Activated CD8-positive, alpha-beta T cell treated with anti-CD3 and anti-CD28 coated beads for 36 hours (primary cell): ENCODE measurements around the gene CYP2S1. TPM values are rescaled to one million over a fixed set of nuclear protein-coding genes. Genes with fewer than 3 reads are reported as not detected.
A peak's percentile ranks its signal among the peaks of the same experiment; 100 is the strongest.
"Not testable (repeated sequence)": the region's sequence is repeated elsewhere in the genome, so short reads cannot be mapped to it uniquely, and the experiment has no call there.

ENCODE experiments used
- ATAC-seq: fragments of 200-7000 bp; cut with Tn5 transposase; one replicate; pipeline ENCODE4 v1.10.0; 2021; ENCODE audit warnings: mild to moderate bottlenecking, moderate library complexity
- CTCF ChIA-PET: fragments of 350-600 bp; sonication (Branson Sonifier 250); formaldehyde crosslinking; loops from one replicate; lab custom pipeline; 2021; ENCODE audit warnings: antibody characterized with exemption; lab: Charles Lee
- POLR2A ChIA-PET: fragments of 350-600 bp; sonication (Branson Sonifier 250); formaldehyde crosslinking; loops from one replicate; lab custom pipeline; 2021; ENCODE audit warnings: antibody characterized with exemption; lab: Charles Lee
- DNase-seq: peaks from one replicate; pipeline ENCODE4 v3.0.0-alpha.2; 2020
- H3K27ac Mint-ChIP-seq: one replicate; pipeline ENCODE4 v1.8.0; 2021; ENCODE audit warnings: mild to moderate bottlenecking, mixed read lengths
- H3K27me3 Mint-ChIP-seq: one replicate; pipeline ENCODE4 v1.8.0; 2021; ENCODE audit warnings: mixed read lengths
- H3K36me3 Mint-ChIP-seq: one replicate; pipeline ENCODE4 v1.8.0; 2021; ENCODE audit warnings: low read depth, mixed read lengths
- H3K4me1 Mint-ChIP-seq: one replicate; pipeline ENCODE4 v1.8.0; 2021; ENCODE audit warnings: low read depth, mixed read lengths
- H3K4me3 Mint-ChIP-seq: one replicate; pipeline ENCODE4 v1.8.0; 2021; ENCODE audit warnings: mild to moderate bottlenecking, moderate library complexity, mixed read lengths
- H3K9me3 Mint-ChIP-seq: one replicate; pipeline ENCODE4 v1.8.0; 2021; ENCODE audit warnings: mixed read lengths
- CTCF ChIP-seq: fragments of 200-600 bp; IDR thresholded peaks from one replicate; pipeline ENCODE4 v1.8.0; 2022; ENCODE audit warnings: antibody characterized with exemption, mild to moderate bottlenecking
- intact Hi-C: fragments of 100-400 bp; cut with micrococcal nuclease; formaldehyde crosslinking; loops from one replicate; pipeline ENCODE4 v1.10.0; 2022
- total RNA-seq, 2 experiments: library from RNA; stranded (reverse); gene quantifications; one replicate each; pipeline ENCODE4 v1.2.3, GENCODE V29; 2021

CYP2S1 gene
- total RNA-seq, 2 experiments from 2014 or later, result not detected

- ATAC-seq, result no peak
- H3K27me3 Mint-ChIP-seq, result peaks cover 39% of the 10 kb centered on the region
- no peaks in the 10 kb centered on the region for H3K36me3 Mint-ChIP-seq
- no peak overlapping the region for H3K4me3 Mint-ChIP-seq
- TF ChIP-seq CTCF, result no peak
- intact Hi-C loops, result no loop called here
- no peak for DNase-seq
- POLR2A ChIA-PET, result interaction anchor here (0.8 kb wide), 1 partner anchor 71 kb away, joined by 3 read pairs; no protein-coding TSS in a partner anchor
- CTCF ChIA-PET, result no interaction called here
- H3K9me3 Mint-ChIP-seq, result no peaks in the 10 kb centered on the region
- peaks cover 14% of the 10 kb centered on the region for H3K4me1 Mint-ChIP-seq
- H3K27ac Mint-ChIP-seq, result no peak overlapping the region
Measured at GRCh38 chr19:41194157-41194552, 1.1 kb downstream of the CYP2S1 start.

DNA sequence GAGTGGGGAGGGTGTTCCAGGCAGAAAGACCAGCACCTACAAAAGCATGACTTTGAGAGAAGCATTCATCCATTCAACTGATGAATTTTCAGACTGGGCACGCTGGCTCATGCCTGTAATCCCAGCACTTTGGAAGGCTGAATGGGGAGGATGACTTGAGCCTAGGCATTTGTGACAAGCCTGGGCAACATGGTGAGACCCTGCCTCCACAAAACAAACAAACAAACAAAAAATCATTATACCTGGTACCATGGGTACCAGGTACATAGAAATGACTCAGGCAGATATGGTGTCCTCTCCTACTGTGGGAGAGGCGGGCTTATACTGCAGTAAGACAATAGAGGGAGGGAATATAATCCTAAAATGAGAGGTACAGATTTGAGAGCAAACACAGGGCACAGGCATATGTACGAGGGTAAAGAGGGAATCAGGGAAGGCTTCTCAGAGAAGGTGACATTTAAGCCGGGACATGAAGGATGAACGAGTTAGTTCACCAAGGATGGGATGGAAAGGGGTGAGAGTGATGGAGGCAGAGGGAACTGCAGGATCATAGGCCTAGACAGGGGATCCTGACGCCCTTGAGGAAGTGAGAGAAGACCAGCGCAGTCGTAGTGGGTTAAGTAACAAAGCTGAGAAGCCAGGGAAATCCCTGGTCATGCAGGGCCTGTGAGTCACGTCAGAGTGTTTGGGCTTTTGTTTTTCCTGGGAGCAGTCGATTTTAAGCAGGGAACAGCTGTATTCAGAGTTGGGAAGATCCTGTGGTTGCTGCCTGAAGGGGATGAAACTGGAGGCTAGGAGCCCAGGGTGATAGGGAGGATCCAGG is 2.9 kb downstream of the CYP2S1 start:
- DNase-seq (no peak), ATAC-seq (no peak)
- CTCF ChIA-PET, result no interaction called here
- peaks cover 14% of the 10 kb centered on the region for H3K4me1 Mint-ChIP-seq
- intact Hi-C loops, result no loop called here
- H3K27me3 Mint-ChIP-seq, result peaks cover 28% of the 10 kb centered on the region
- H3K27ac Mint-ChIP-seq, result no peak overlapping the region
- H3K9me3 Mint-ChIP-seq, result no peaks in the 10 kb centered on the region
- no peaks in the 10 kb centered on the region for H3K36me3 Mint-ChIP-seq
- no peak for TF ChIP-seq CTCF
- H3K4me3 Mint-ChIP-seq, result no peak overlapping the region
- POLR2A ChIA-PET, result no interaction called here

DNA sequence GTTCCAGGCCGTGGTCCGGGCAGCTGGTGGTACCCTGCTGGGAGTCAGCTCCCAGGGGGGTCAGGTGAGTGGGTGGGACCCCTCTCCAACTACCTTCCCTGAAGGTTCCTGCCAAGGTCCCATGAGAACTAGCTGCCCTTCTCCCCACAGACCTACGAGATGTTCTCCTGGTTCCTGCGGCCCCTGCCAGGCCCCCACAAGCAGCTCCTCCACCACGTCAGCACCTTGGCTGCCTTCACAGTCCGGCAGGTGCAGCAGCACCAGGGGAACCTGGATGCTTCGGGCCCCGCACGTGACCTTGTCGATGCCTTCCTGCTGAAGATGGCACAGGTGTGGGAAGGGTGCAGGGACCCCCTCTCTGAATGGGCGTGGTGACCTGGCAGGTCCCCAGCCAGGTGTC is 5.5 kb downstream of the CYP2S1 start:
- Mint-ChIP-seq H3K9me3 (no peaks in the 10 kb centered on the region), H3K27me3 (peaks cover 10% of the 10 kb centered on the region), H3K36me3 (no peaks in the 10 kb centered on the region), H3K27ac (no peak overlapping the region), H3K4me3 (no peak overlapping the region), H3K4me1 (peaks cover 6% of the 10 kb centered on the region)
- ChIA-PET CTCF (no interaction called here), POLR2A (no interaction called here)
- no peak for TF ChIP-seq CTCF
- no peak for ATAC-seq
- intact Hi-C loops, result no loop called here
- DNase-seq, result no peak

DNA sequence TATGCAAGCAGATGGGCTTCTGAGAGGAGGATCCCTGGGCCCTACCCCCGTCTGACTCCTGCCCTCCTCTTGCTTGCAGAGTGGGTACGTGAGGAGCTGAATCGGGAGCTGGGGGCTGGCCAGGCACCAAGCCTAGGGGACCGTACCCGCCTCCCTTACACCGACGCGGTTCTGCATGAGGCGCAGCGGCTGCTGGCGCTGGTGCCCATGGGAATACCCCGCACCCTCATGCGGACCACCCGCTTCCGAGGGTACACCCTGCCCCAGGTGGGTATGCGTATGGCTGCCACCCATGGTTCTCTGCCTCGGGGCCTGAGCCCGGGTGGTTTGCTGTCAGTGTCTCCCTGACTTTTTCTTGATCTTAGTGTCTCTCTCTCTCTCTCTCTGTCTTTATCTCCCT is 10.4 kb downstream of the CYP2S1 start:
- no peaks in the 10 kb centered on the region for H3K27me3 Mint-ChIP-seq
- ATAC-seq (no peak), DNase-seq (no peak)
- peaks cover 7% of the 10 kb centered on the region for H3K4me1 Mint-ChIP-seq
- no peak overlapping the region for H3K4me3 Mint-ChIP-seq
- H3K9me3 Mint-ChIP-seq, result no peaks in the 10 kb centered on the region
- ChIA-PET POLR2A (interaction anchor here (1.4 to 1.9 kb wide), 3 partner anchors 61 to 105 kb away, joined by 3 to 12 read pairs (median 8); partner anchors contain the start of gene HNRNPUL1), CTCF (interaction anchor here (0.7 to 4.2 kb wide), 9 partner anchors 21 to 105 kb away, joined by 3 to 59 read pairs (median 6); partner anchors contain the start of genes CCDC97 and HNRNPUL1)
- TF ChIP-seq CTCF, result no peak
- no peaks in the 10 kb centered on the region for H3K36me3 Mint-ChIP-seq
- H3K27ac Mint-ChIP-seq, result no peak overlapping the region
- intact Hi-C loops, result loop anchor here (5.0 kb wide), 1 partner anchor 104 kb away; no protein-coding TSS in a partner anchor

DNA sequence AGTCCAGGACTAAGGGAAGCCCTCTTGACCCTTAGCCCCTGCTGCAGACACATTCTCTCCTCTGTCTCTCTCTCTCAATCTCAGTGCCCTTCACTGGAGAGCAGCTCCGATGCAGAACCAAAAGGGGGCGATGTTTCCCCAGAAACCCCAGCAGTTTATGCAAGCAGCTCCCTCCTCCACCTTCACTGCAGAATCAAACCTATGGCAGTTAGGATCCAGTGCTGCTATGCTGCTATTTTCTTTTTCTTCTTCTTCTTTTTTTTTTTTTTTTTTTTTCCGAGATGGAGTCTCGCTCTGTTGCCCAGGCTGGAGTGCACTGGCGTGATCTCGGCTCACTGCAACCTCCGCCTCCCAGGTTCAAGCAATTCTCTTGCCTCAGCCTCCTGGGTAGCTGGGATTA is 11.3 kb downstream of the CYP2S1 start:
- H3K9me3 Mint-ChIP-seq, H3K27me3 Mint-ChIP-seq, H3K4me1 Mint-ChIP-seq, H3K36me3 Mint-ChIP-seq, H3K4me3 Mint-ChIP-seq, H3K27ac Mint-ChIP-seq: not testable (repeated sequence)
- TF ChIP-seq CTCF, result peak; percentile 79
- POLR2A ChIA-PET, result interaction anchor here (1.5 to 1.9 kb wide), 2 partner anchors 59 to 104 kb away, joined by 6 to 12 read pairs; no protein-coding TSS in a partner anchor
- CTCF ChIA-PET, result interaction anchor here (0.6 to 4.2 kb wide), 13 partner anchors 48 to 104 kb away, joined by 3 to 59 read pairs (median 6); partner anchors contain the start of genes CCDC97 and HNRNPUL1
- intact Hi-C loops, result loop anchor here (2.0 to 5.0 kb wide), 2 partner anchors 58 to 103 kb away; no protein-coding TSS in a partner anchor
- DNase-seq, result peak; percentile 86
- peak; percentile 99 for ATAC-seq
